MM.1S (cell line): ENCODE data around the gene DYNC1I1.

Experiments
- DNase-seq: peaks from one replicate; pipeline ENCODE4 v3.0.0-alpha.2; 2015
- H2AFZ ChIP-seq: fragments of 300-600 bp; sonication (generic); 2 replicates; pipeline ENCODE4 v1.6.0; 2016; ENCODE audit warnings: antibody characterized with exemption, low read length
- H3F3A ChIP-seq: fragments of 300-600 bp; sonication (generic); 2 replicates; pipeline ENCODE4 v1.6.1; 2016; ENCODE audit warnings: mild to moderate bottlenecking, antibody characterized with exemption, low read length, moderate library complexity, mixed read lengths; ENCODE audit not compliant: insufficient read depth
- H3K27ac ChIP-seq: fragments of 300-600 bp; sonication (generic); 2 replicates; pipeline ENCODE4 v1.5.1; 2016; ENCODE audit warnings: mild to moderate bottlenecking, low read length
- H3K27me3 ChIP-seq: fragments of 300-600 bp; sonication (generic); replicated peaks from 2 replicates; pipeline ENCODE4 v1.6.0; 2016; ENCODE audit warnings: low read length; ENCODE audit not compliant: insufficient read depth
- H3K36me3 ChIP-seq: fragments of 300-600 bp; sonication (generic); replicated peaks from 2 replicates; pipeline ENCODE4 v1.6.1; 2016; ENCODE audit warnings: mild to moderate bottlenecking, low read length, mixed read lengths; ENCODE audit not compliant: insufficient read depth
- H3K4me1 ChIP-seq: fragments of 300-600 bp; sonication (generic); 2 replicates; pipeline ENCODE4 v1.6.1; 2016; ENCODE audit warnings: low read length, mixed read lengths
- H3K4me2 ChIP-seq: fragments of 300-600 bp; sonication (generic); 2 replicates; pipeline ENCODE4 v1.6.0; 2016; ENCODE audit warnings: low read depth, low read length
- H3K4me3 ChIP-seq: fragments of 300-600 bp; sonication (generic); 2 replicates; pipeline ENCODE4 v1.5.1; 2016; ENCODE audit warnings: low read length, mixed read lengths
- H3K79me2 ChIP-seq: fragments of 300-600 bp; sonication (generic); 2 replicates; pipeline ENCODE4 v1.6.1; 2016; ENCODE audit warnings: mixed run types, low read length, mixed read lengths
- H3K9ac ChIP-seq: fragments of 300-600 bp; sonication (generic); 2 replicates; pipeline ENCODE4 v1.6.1; 2016; ENCODE audit warnings: low read length, mixed read lengths
- H3K9me2 ChIP-seq: fragments of 300-600 bp; sonication (generic); replicated peaks from 2 replicates; pipeline ENCODE4 v1.6.1; 2016; ENCODE audit warnings: mild to moderate bottlenecking, low read length, mixed read lengths; ENCODE audit not compliant: insufficient read depth
- H3K9me3 ChIP-seq: fragments of 300-600 bp; sonication (generic); replicated peaks from 2 replicates; pipeline ENCODE4 v1.6.1; 2016; ENCODE audit warnings: mild to moderate bottlenecking, low read length, mixed read lengths; ENCODE audit not compliant: insufficient read depth
- H4K20me1 ChIP-seq: fragments of 300-600 bp; sonication (generic); 2 replicates; pipeline ENCODE4 v1.6.1; 2016; ENCODE audit warnings: mild to moderate bottlenecking, low read length, moderate library complexity, mixed read lengths; ENCODE audit not compliant: insufficient read depth
- CTCF ChIP-seq: fragments of 300-600 bp; sonication (generic); IDR thresholded peaks from 2 replicates; pipeline ENCODE4 v1.5.1; 2016; ENCODE audit warnings: antibody characterized with exemption, low read length, mixed read lengths
- EZH2 ChIP-seq: fragments of 300-600 bp; sonication (generic); optimal IDR thresholded peaks from 2 replicates; pipeline ENCODE3; 2017; ENCODE audit warnings: low read depth, mild to moderate bottlenecking, antibody characterized with exemption, low read length, mixed read lengths
- EZH2phosphoT487 ChIP-seq: fragments of 300-600 bp; sonication (generic); IDR thresholded peaks from 2 replicates; pipeline ENCODE4 v1.6.1; 2018; ENCODE audit warnings: antibody characterized with exemption, low read length

DYNC1I1 gene

DNA sequence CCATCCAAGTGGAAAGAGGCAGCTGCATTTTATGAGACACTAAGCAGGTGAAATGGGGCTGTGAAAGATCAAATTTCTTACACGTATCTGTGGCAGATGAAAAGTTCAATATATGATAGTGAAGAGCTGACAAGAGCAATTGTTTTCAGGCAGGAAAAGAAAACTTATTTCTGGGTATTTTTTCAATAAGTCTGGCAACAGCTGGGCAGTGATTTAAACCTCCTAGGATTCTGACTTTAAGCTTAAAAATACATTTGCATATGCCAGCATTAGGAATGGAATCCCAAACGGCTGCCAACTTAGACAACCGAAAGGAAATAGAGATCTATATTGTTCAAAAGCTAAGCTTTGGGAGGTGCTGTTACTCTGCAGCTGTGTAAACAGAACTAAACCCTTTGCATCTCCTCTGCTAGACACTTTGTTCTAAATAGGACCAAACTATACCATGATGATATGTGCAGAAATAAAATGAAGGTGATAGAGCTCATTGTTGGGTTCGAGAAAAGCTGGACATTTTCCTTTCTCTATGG, 26.1 kb downstream of the DYNC1I1 start:
- H3K9ac ChIP-seq: no peak overlapping the region; the same call in 1 of the 2 replicates
- no peaks in the 10 kb centered on the region for H3K9me3 ChIP-seq
- H3F3A ChIP-seq: no peaks in the 10 kb centered on the region
- peak overlapping the region; percentile 47; the same call in 1 of the 2 replicates for H3K4me2 ChIP-seq
- no peak overlapping the region for H3K27ac ChIP-seq
- H3K4me3 ChIP-seq: no peak overlapping the region
- no peaks in the 10 kb centered on the region for H3K9me2 ChIP-seq
- H3K27me3 ChIP-seq: no peaks in the 10 kb centered on the region
- H4K20me1 ChIP-seq: no peaks in the 10 kb centered on the region
- H2AFZ ChIP-seq: no peak overlapping the region
- no peak for DNase-seq
- 0 out of 2 replicates have a peak, but pooled peaks cover 7% of the 10 kb centered on the region for H3K4me1 ChIP-seq
- H3K36me3 ChIP-seq: no peaks in the 10 kb centered on the region
- no peak for TF ChIP-seq EZH2
- no peak for TF ChIP-seq CTCF
- TF ChIP-seq EZH2phosphoT487: no peak
- no peaks in the 10 kb centered on the region for H3K79me2 ChIP-seq

DNA sequence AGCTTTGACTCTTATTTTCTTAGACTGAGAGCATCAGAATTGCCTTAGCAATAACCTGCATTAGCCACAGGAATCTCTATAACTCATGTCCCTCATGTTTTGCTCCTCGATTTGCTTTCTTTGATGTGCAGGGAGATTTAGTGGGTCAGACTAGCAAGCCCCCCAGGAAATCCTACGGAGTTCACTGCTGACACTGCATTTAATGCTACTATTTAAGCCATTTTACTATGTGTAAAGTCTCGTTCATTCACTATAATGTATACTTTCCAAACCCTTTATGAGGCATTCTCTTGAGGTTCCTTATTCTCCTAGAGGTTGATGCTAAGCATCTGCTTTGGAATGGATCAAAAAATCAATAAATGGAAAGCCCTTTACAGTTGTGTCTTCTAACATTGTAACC, 28.4 kb downstream of the DYNC1I1 start:
- H3K4me1 ChIP-seq: 0 out of 2 replicates have a peak, but pooled peaks cover 7% of the 10 kb centered on the region
- no peaks in the 10 kb centered on the region for H3F3A ChIP-seq
- no peak overlapping the region for H3K4me2 ChIP-seq
- no peaks in the 10 kb centered on the region for H4K20me1 ChIP-seq
- H2AFZ ChIP-seq: no peak overlapping the region
- H3K9me3 ChIP-seq: no peaks in the 10 kb centered on the region
- no peaks in the 10 kb centered on the region for H3K27me3 ChIP-seq
- no peak for DNase-seq
- H3K9ac ChIP-seq: no peak overlapping the region
- no peak overlapping the region for H3K4me3 ChIP-seq
- H3K36me3 ChIP-seq: no peaks in the 10 kb centered on the region
- TF ChIP-seq CTCF (no peak), EZH2phosphoT487 (no peak), EZH2 (no peak)
- no peaks in the 10 kb centered on the region for H3K79me2 ChIP-seq
- H3K27ac ChIP-seq: no peak overlapping the region
- no peaks in the 10 kb centered on the region for H3K9me2 ChIP-seq

- H3K9me3 ChIP-seq: no peaks in the 10 kb centered on the region
- H3K9me2 ChIP-seq: no peaks in the 10 kb centered on the region
- no peak overlapping the region for H3K4me2 ChIP-seq
- no peaks in the 10 kb centered on the region for H3K27me3 ChIP-seq
- no peaks in the 10 kb centered on the region for H3F3A ChIP-seq
- no peaks in the 10 kb centered on the region for H4K20me1 ChIP-seq
- H3K9ac ChIP-seq: no peak overlapping the region
- no peaks in the 10 kb centered on the region for H3K36me3 ChIP-seq
- no peak for DNase-seq
- H2AFZ ChIP-seq: no peak overlapping the region
- TF ChIP-seq CTCF (no peak), EZH2phosphoT487 (no peak), EZH2 (no peak)
- no peak overlapping the region for H3K4me3 ChIP-seq
- H3K4me1 ChIP-seq: 0 out of 2 replicates have a peak, but pooled peaks cover 7% of the 10 kb centered on the region
- no peaks in the 10 kb centered on the region for H3K79me2 ChIP-seq
- no peak overlapping the region for H3K27ac ChIP-seq
These were observed 29.9 kb downstream of the DYNC1I1 start for GRCh38 chr7:95802270-95802669.
